Cardiac fibroblast (primary cell): ENCODE results near the gene DTX3L.

Experiments
- DNase-seq, 2 donors: peaks; one replicate each; pipeline versions ENCODE4 v3.0.0 to v3.0.0-alpha.2; 2010; ENCODE audit warnings: low read depth in 2 of 2
- H3K4me3 ChIP-seq, 2 donors: replicated peaks in 1 of 2; 1 replicate in 1 of 2; 2 replicates in 1 of 2; pipeline ENCODE4 v1.5.1; 2011; ENCODE audit warnings: low read depth in 2 of 2, low read length in 2 of 2, mild to moderate bottlenecking in 2 of 2, moderate library complexity in 1 of 2
- TF ChIP-seq, protein P1 (sequence below): IDR thresholded peaks from one replicate; pipeline ENCODE4 v1.5.1; 2011; ENCODE audit warnings: low read depth, mild to moderate bottlenecking, low read length, inconsistent platforms

The DTX3L gene

DNA sequence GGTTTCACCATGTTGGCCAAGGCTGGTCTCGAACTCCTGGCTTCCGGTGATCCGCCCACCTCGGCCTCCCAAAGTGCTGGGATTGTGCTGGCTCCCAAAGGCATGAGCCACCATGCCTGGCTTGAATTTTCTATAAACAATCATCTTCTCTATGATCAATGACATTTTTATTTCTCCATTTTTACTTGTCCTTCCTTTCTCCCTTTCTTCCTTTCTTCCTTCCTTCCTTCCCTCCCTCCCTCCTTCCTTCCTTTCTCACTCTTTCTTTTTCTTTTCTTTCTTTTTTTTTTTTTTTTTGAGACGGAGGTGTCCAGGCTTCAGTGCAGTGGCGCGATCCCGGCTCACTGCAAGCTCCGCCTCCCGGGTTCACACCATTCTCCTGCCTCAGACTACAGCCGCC, 40.8 kb upstream of the DTX3L start:
- no peak for DNase-seq
- TF ChIP-seq, protein P1, sequence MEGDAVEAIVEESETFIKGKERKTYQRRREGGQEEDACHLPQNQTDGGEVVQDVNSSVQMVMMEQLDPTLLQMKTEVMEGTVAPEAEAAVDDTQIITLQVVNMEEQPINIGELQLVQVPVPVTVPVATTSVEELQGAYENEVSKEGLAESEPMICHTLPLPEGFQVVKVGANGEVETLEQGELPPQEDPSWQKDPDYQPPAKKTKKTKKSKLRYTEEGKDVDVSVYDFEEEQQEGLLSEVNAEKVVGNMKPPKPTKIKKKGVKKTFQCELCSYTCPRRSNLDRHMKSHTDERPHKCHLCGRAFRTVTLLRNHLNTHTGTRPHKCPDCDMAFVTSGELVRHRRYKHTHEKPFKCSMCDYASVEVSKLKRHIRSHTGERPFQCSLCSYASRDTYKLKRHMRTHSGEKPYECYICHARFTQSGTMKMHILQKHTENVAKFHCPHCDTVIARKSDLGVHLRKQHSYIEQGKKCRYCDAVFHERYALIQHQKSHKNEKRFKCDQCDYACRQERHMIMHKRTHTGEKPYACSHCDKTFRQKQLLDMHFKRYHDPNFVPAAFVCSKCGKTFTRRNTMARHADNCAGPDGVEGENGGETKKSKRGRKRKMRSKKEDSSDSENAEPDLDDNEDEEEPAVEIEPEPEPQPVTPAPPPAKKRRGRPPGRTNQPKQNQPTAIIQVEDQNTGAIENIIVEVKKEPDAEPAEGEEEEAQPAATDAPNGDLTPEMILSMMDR: no peak
- H3K4me3 ChIP-seq: no peak overlapping the region

DNA sequence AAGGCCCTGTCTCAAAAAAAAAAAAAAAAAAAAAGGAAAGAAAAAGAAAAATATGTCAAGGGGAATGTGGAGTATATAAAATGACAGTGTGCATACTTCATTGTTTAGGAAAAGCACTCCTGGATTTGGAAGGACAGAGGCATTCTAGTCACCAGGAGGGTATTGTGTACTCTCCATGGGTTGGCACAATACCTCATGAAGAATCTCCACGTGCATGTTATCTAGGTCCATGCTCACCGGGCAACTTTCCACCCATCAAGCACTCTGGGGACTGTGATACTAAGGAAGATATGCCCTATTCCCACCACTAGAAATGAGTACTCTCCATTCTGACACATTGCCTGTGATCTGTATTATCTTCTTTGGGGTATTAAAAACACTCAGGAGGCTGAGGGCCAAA, 34.0 kb upstream of the DTX3L start:
- no peak for DNase-seq
- TF ChIP-seq, protein P1: no peak
- H3K4me3 ChIP-seq: no peak overlapping the region

DNA sequence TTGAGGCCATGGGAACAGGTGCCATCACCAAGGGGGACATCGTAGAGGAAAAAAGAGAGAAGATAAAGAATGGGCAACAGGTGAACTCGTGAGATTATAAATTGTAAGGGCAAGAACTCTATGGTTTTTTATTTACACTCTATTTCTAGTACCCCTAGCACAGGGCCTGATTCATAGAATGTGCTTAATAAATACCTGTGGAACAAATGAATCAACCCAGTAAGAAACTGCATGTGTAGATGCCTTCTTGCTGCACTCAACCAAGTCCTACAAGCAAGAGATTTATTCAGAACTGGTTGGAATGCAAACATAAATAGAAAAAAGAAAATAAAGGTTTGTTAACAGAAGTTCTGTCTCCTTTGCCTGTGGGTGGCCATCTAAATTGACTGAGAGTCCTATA, 30.7 kb upstream of the DTX3L start:
- no peak for DNase-seq
- no peak overlapping the region for H3K4me3 ChIP-seq
- TF ChIP-seq, protein P1: no peak

DNA sequence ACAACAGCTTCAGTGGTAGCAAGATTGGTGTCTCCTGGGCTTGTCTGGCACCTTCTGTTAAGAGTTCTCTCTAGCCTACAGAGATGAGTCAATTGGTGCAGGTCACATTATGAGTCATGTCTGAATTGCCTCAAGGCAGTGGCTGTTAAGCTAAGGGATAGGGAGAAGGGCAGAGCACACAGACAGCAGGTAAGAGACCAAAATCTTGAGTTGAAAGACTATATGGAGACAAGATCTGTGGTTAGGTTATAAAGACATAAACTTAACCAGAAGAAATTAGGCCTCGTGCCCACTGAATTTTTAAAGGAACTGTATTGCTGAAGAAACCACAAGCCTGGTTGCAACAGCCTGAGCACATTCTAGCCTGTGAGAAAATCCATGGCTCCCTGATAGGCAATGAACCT, 30.2 kb upstream of the DTX3L start:
- TF ChIP-seq, protein P1: no peak
- peak; percentile 42 to 78 for DNase-seq

DNA sequence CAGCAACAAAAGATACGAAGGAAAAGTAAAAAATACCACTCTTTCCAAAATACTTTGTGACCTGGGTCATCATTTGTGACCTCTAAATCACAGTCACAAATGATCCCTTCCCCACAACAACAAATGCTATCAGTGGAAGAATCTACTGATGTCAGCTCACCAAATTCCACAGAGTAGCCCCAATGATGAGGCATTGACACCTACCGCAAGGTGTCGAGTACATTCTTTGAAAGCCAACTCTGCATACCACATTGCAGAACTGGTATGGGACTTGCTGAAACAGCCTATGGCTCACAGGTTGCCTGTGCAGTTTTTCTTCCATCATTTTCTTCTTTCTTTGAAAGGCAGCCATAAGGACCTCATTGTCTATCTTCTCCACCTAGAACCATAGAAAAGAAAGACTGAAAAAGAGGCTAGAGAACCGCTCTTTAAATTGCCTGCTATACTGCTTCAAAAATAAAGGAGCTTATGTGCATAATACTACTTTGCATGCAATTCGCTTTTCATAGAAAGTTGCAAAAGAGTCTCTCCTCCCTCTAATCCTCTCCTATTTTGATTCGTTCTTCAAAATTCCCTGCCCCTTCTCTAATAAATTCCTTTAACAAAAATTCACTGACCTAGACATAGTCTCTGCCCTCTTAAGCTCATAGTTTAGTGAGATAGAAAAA, 28.0 kb upstream of the DTX3L start:
- DNase-seq: no peak
- TF ChIP-seq, protein P1: no peak

More for the DNA sequence above, 30.2 kb upstream of the DTX3L start:
- no peak overlapping the region for H3K4me3 ChIP-seq

DNA sequence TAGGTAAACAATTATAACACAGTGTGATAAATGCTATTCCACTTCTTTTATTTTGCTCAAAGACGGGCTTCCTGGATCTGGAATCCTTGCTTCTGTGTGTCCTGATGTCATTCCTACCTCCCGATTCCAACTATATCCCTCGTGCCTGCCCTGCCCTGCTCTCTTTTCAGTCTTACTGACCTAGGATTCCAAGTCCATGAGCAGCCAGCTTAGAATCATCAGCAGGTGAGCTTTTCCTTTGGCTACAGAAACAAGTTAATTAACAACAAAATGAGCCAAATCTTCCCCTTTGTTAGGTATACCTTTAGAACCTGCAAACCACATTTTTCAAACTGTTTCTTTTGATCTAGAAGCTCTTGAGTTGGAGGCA, 27.5 kb upstream of the DTX3L start:
- no peak overlapping the region for H3K4me3 ChIP-seq
- DNase-seq: no peak
- TF ChIP-seq, protein P1: no peak

More for the DNA sequence above, 28.0 kb upstream of the DTX3L start:
- no peak overlapping the region for H3K4me3 ChIP-seq
